PC-9 (cell line): ENCODE results near the gene EIF4G2. TPM values are rescaled to one million over a fixed set of nuclear protein-coding genes. Genes with fewer than 3 reads are reported as not detected.

Experiments used
- BruUV-seq: library from RNA; stranded (reverse); fragments of 400-500 nt; replicated peaks from 2 replicates; lab custom pipeline; 2021; lab: Mats Ljungman, UMichigan
- CTCF ChIA-PET: fragments of 300-600 bp; sonication (Branson Sonifier 250); formaldehyde crosslinking; loops from one replicate; lab custom pipeline; 2022; ENCODE audit warnings: antibody characterized with exemption; lab: Charles Lee
- POLR2A ChIA-PET: fragments of 300-600 bp; sonication (Branson Sonifier 250); formaldehyde crosslinking; loops from one replicate; lab custom pipeline; 2022; ENCODE audit warnings: antibody characterized with exemption; ENCODE audit not compliant: unreplicated experiment; lab: Charles Lee
- DNase-seq, 2 experiments: peaks; one replicate each; pipeline versions ENCODE4 v3.0.0 to v3.0.0-alpha.2; 2015 to 2022; ENCODE audit warnings: mixed read lengths in 1 of 2
- H2AFZ ChIP-seq: fragments of 200-600 bp; sonication (generic); 2 replicates; pipeline ENCODE4 v1.8.1; 2017; ENCODE audit warnings: antibody characterized with exemption
- H3F3A ChIP-seq: fragments of 200-600 bp; sonication (generic); 2 replicates; pipeline ENCODE4 v1.8.1; 2017; ENCODE audit warnings: antibody characterized with exemption, mild to moderate bottlenecking, low read depth; ENCODE audit not compliant: insufficient read depth
- H3K27ac ChIP-seq: fragments of 200-600 bp; sonication (generic); 2 replicates; pipeline ENCODE4 v1.6.1; 2016; ENCODE audit warnings: mixed run types
- H3K27me3 ChIP-seq: fragments of 200-600 bp; sonication (generic); 2 replicates; pipeline ENCODE4 v1.6.1; 2016; ENCODE audit warnings: low read depth, mixed run types; ENCODE audit not compliant: insufficient read depth
- H3K36me3 ChIP-seq: fragments of 200-600 bp; sonication (generic); 2 replicates; pipeline ENCODE4 v1.6.1; 2016; ENCODE audit warnings: low read depth, mixed run types
- H3K4me1 ChIP-seq: fragments of 200-600 bp; sonication (generic); replicated peaks from 2 replicates; pipeline ENCODE4 v1.6.1; 2016; ENCODE audit warnings: mixed run types; ENCODE audit not compliant: insufficient read depth
- H3K4me2 ChIP-seq: fragments of 200-600 bp; sonication (generic); 2 replicates; pipeline ENCODE4 v1.6.1; 2017; ENCODE audit warnings: mixed run types
- H3K4me3 ChIP-seq: fragments of 200-600 bp; sonication (generic); 2 replicates; pipeline ENCODE4 v1.6.1; 2016; ENCODE audit warnings: mixed run types
- H3K79me2 ChIP-seq: fragments of 200-600 bp; sonication (generic); 2 replicates; pipeline ENCODE4 v1.6.1; 2017; ENCODE audit warnings: low read depth, mixed run types
- H3K9me2 ChIP-seq: fragments of 200-600 bp; sonication (generic); 2 replicates; pipeline ENCODE4 v1.8.1; 2017; ENCODE audit warnings: mild to moderate bottlenecking; ENCODE audit not compliant: insufficient read depth
- H3K9me3 ChIP-seq: fragments of 200-600 bp; sonication (generic); 2 replicates; pipeline ENCODE4 v1.8.1; 2016; ENCODE audit warnings: low read depth; ENCODE audit not compliant: insufficient read depth
- H4K20me1 ChIP-seq: fragments of 200-600 bp; sonication (generic); 2 replicates; pipeline ENCODE4 v1.8.1; 2017; ENCODE audit not compliant: insufficient read depth
- EZH2 ChIP-seq: fragments of 200-600 bp; sonication (generic); IDR thresholded peaks from 2 replicates; pipeline ENCODE4 v1.8.0; 2017; ENCODE audit warnings: antibody characterized with exemption, low read depth
- intact Hi-C: fragments of 100-400 bp; cut with micrococcal nuclease; formaldehyde crosslinking; loops from one replicate; pipeline ENCODE4 v1.10.0; 2022; ENCODE audit not compliant: unreplicated experiment
- total RNA-seq: library from RNA; stranded (reverse); gene quantifications from 2 replicates; pipeline ENCODE4 v1.2.3, GENCODE V29; 2021
- TF ChIP-seq, protein P1 (sequence below): fragments of 200-600 bp; sonication (generic); conservative IDR thresholded peaks from 2 replicates; pipeline ENCODE4 v1.6.1; 2017; ENCODE audit warnings: mixed run types, antibody characterized with exemption, mild to moderate bottlenecking, moderate library complexity

EIF4G2 gene
- total RNA-seq, 1 experiment from 2014 or later, result 353 TPM

DNA sequence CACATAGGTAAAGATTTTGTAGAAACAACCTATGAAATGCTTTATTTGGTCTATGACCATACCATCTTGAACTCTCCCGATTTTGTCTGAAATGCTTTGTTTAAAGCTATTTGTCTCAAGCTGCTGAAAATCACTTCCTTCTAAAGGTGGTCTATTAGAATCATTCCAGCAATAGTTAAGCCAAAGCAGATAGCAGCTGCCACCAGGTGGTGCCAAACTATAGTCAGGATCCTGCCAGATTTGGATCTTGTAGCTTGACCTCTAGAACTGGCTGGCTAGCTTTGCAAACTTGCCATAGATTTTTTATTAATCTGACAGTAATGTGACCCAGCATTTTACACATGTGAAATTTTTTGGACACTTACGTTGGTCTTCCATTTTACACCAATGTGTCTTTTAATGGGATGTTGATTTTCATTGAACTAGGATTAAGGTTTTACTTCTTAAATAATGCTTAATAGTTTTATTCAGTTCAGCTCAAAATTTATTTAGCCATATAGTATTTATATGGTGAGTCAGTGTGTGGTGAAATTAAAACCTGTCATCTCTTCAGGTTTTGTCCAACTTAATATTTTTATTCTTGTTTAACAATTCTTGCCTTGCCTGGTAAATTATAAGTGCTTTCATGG, 38.0 kb downstream of the EIF4G2 start:
- no peaks in the 10 kb centered on the region for H3K4me1 ChIP-seq
- TF ChIP-seq EZH2, result no peak
- TF ChIP-seq, protein P1, sequence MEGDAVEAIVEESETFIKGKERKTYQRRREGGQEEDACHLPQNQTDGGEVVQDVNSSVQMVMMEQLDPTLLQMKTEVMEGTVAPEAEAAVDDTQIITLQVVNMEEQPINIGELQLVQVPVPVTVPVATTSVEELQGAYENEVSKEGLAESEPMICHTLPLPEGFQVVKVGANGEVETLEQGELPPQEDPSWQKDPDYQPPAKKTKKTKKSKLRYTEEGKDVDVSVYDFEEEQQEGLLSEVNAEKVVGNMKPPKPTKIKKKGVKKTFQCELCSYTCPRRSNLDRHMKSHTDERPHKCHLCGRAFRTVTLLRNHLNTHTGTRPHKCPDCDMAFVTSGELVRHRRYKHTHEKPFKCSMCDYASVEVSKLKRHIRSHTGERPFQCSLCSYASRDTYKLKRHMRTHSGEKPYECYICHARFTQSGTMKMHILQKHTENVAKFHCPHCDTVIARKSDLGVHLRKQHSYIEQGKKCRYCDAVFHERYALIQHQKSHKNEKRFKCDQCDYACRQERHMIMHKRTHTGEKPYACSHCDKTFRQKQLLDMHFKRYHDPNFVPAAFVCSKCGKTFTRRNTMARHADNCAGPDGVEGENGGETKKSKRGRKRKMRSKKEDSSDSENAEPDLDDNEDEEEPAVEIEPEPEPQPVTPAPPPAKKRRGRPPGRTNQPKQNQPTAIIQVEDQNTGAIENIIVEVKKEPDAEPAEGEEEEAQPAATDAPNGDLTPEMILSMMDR, result peak; percentile 69
- H3K27ac ChIP-seq, result no peak overlapping the region
- peak in 1 of 2 experiments; percentile 27 for DNase-seq
- no peaks in the 10 kb centered on the region for H3K79me2 ChIP-seq
- H3K9me2 ChIP-seq, result no peaks in the 10 kb centered on the region
- H2AFZ ChIP-seq, result no peak overlapping the region
- ChIA-PET CTCF (interaction anchor here (0.6 to 1.0 kb wide), 2 partner anchors 322 to 1016 kb away, joined by 6 to 10 read pairs; no protein-coding TSS in a partner anchor), POLR2A (interaction anchor here (0.6 kb wide), 1 partner anchor 1035 kb away, joined by 7 read pairs; no protein-coding TSS in a partner anchor)
- intact Hi-C loops, result loop anchor here (2.0 kb wide), 1 partner anchor 1016 kb away; no protein-coding TSS in a partner anchor
- no peak overlapping the region for H3K4me3 ChIP-seq
- H3K36me3 ChIP-seq, result peaks cover 16% of the 10 kb centered on the region; the same call in 1 of the 2 replicates
- peaks cover 6% of the 10 kb centered on the region; the same call in 1 of the 2 replicates for H3F3A ChIP-seq
- H3K9me3 ChIP-seq, result no peaks in the 10 kb centered on the region
- no peaks in the 10 kb centered on the region for H3K27me3 ChIP-seq
- no peaks in the 10 kb centered on the region for H4K20me1 ChIP-seq
- no peak overlapping the region for H3K4me2 ChIP-seq
- BruUV-seq, result no TSS peak

DNA sequence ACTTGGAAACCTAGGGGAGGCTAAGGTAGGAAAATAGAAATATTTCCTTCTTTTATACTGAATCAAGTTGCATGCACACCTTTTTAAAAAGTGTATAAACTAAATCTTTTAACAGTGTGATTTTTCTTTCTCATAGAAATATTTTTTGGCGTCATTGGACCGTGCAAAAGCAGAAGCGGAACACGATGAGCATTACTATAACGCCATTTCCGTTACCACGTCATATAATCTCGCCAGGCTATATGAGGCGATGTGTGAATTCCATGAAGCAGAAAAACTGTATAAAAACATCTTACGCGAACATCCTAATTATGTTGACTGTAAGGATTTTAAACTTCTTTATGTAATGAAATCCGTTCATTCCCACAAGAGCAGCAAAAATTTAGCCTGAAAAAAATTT, 44.3 kb downstream of the EIF4G2 start:
- Histone ChIP-seq H3F3A (no peaks in the 10 kb centered on the region), H3K36me3 (no peaks in the 10 kb centered on the region; the same call in 1 of the 2 replicates), H3K9me2 (no peaks in the 10 kb centered on the region), H3K27ac (no peak overlapping the region), H3K4me2 (no peak overlapping the region), H2AFZ (no peak overlapping the region), H3K27me3 (no peaks in the 10 kb centered on the region), H3K4me3 (no peak overlapping the region), H3K79me2 (no peaks in the 10 kb centered on the region), H3K9me3 (no peaks in the 10 kb centered on the region), H3K4me1 (no peaks in the 10 kb centered on the region), H4K20me1 (no peaks in the 10 kb centered on the region)
- BruUV-seq, result no TSS peak
- no peak for TF ChIP-seq EZH2
- TF ChIP-seq, protein P1, result no peak
- no peak for DNase-seq
- intact Hi-C loops, result no loop called here
- ChIA-PET POLR2A (no interaction called here), CTCF (no interaction called here)

DNA sequence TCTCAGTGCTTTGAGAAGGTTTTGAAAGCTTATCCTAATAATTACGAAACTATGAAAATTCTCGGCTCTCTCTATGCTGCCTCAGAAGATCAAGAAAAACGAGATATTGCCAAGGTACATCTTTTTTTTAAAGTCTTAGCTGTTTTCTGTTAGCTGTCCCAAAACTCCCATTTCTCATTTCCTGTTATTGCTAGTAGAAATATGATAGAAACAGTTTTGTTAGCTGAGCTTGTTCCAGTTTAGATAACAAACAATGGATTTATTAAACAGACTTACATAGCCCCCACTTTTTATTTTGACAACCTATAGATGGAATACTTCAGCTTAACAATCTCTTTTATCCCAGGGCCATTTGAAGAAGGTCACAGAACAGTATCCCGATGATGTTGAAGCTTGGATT, 45.0 kb downstream of the EIF4G2 start:
- BruUV-seq, result no TSS peak
- no peak overlapping the region for H2AFZ ChIP-seq
- CTCF ChIA-PET, result interaction anchor here (0.5 kb wide), 1 partner anchor 179 kb away, joined by 3 read pairs; no protein-coding TSS in a partner anchor
- TF ChIP-seq, protein P1, result no peak
- TF ChIP-seq EZH2, result no peak
- no peak for DNase-seq
- intact Hi-C loops, result no loop called here
- no peaks in the 10 kb centered on the region for H3F3A ChIP-seq
- H3K4me3 ChIP-seq, result no peak overlapping the region
- no peaks in the 10 kb centered on the region for H3K9me3 ChIP-seq
- H3K4me2 ChIP-seq, result no peak overlapping the region
- no peaks in the 10 kb centered on the region for H4K20me1 ChIP-seq
- H3K27me3 ChIP-seq, result no peaks in the 10 kb centered on the region
- no peaks in the 10 kb centered on the region; the same call in 1 of the 2 replicates for H3K36me3 ChIP-seq
- POLR2A ChIA-PET, result interaction anchor here (0.6 kb wide), 1 partner anchor 10 kb away, joined by 3 read pairs; no protein-coding TSS in a partner anchor
- no peaks in the 10 kb centered on the region for H3K79me2 ChIP-seq
- no peaks in the 10 kb centered on the region for H3K4me1 ChIP-seq
- no peaks in the 10 kb centered on the region for H3K9me2 ChIP-seq
- no peak overlapping the region for H3K27ac ChIP-seq
